ENCODE data around the gene PAK5. TPM values are rescaled to one million over a fixed set of nuclear protein-coding genes. Genes with fewer than 3 reads are reported as not detected.

The PAK5 gene
- total RNA-seq, 1 experiment from 2014 or later, result not detected

GRCh38 chr20:9507544-9508239, 331.2 kb downstream of the PAK5 start:
- CTCF ChIA-PET, result no interaction called here
- Histone ChIP-seq H2AFZ (no peak overlapping the region), H3K4me1 (replicated peaks; ENCODE audit: insufficient read depth) (no peaks in the 10 kb centered on the region), H3K79me2 (ENCODE audit: low read depth) (no peaks in the 10 kb centered on the region), H3K4me3 (no peak overlapping the region), H4K20me1 (ENCODE audit: insufficient read depth) (no peaks in the 10 kb centered on the region), H3K36me3 (ENCODE audit: low read depth) (no peaks in the 10 kb centered on the region), H3K27me3 (ENCODE audit: insufficient read depth, low read depth) (peaks cover 78% of the 10 kb centered on the region), H3K4me2 (no peak overlapping the region), H3K27ac (no peak overlapping the region), H3F3A (ENCODE audit: insufficient read depth, low read depth) (no peaks in the 10 kb centered on the region), H3K9me2 (ENCODE audit: insufficient read depth) (no peaks in the 10 kb centered on the region), H3K9me3 (ENCODE audit: insufficient read depth, low read depth) (no peaks in the 10 kb centered on the region)
- TF ChIP-seq, protein P1, sequence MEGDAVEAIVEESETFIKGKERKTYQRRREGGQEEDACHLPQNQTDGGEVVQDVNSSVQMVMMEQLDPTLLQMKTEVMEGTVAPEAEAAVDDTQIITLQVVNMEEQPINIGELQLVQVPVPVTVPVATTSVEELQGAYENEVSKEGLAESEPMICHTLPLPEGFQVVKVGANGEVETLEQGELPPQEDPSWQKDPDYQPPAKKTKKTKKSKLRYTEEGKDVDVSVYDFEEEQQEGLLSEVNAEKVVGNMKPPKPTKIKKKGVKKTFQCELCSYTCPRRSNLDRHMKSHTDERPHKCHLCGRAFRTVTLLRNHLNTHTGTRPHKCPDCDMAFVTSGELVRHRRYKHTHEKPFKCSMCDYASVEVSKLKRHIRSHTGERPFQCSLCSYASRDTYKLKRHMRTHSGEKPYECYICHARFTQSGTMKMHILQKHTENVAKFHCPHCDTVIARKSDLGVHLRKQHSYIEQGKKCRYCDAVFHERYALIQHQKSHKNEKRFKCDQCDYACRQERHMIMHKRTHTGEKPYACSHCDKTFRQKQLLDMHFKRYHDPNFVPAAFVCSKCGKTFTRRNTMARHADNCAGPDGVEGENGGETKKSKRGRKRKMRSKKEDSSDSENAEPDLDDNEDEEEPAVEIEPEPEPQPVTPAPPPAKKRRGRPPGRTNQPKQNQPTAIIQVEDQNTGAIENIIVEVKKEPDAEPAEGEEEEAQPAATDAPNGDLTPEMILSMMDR (conservative IDR thresholded peaks at IDR 0.05), result no peak
- TF ChIP-seq EZH2 (IDR thresholded peaks at IDR 0.05; ENCODE audit: low read depth), result no peak
- no peak for DNase-seq
- no TSS peak for BruUV-seq (replicated peaks)
- intact Hi-C loops (cut with micrococcal nuclease; ENCODE audit: unreplicated experiment), result no loop called here
- POLR2A ChIA-PET (ENCODE audit: unreplicated experiment), result no interaction called here

GRCh38 chr20:9506964-9507369, 331.9 kb downstream of the PAK5 start:
- no peaks in the 10 kb centered on the region for H3K79me2 ChIP-seq (ENCODE audit: low read depth)
- ChIA-PET CTCF (no interaction called here), POLR2A (ENCODE audit: unreplicated experiment) (no interaction called here)
- no peaks in the 10 kb centered on the region for H3K36me3 ChIP-seq (ENCODE audit: low read depth)
- peaks cover 79% of the 10 kb centered on the region for H3K27me3 ChIP-seq (ENCODE audit: insufficient read depth, low read depth)
- no peak overlapping the region for H3K4me3 ChIP-seq
- BruUV-seq (replicated peaks), result no TSS peak
- H3K4me1 ChIP-seq (replicated peaks; ENCODE audit: insufficient read depth), result no peaks in the 10 kb centered on the region
- intact Hi-C loops (cut with micrococcal nuclease; ENCODE audit: unreplicated experiment), result no loop called here
- DNase-seq, result no peak
- no peak overlapping the region for H2AFZ ChIP-seq
- H4K20me1 ChIP-seq (ENCODE audit: insufficient read depth), result no peaks in the 10 kb centered on the region
- no peaks in the 10 kb centered on the region for H3K9me2 ChIP-seq (ENCODE audit: insufficient read depth)
- TF ChIP-seq, protein P1 (conservative IDR thresholded peaks at IDR 0.05), result no peak
- TF ChIP-seq EZH2 (IDR thresholded peaks at IDR 0.05; ENCODE audit: low read depth), result no peak
- no peak overlapping the region for H3K4me2 ChIP-seq
- no peak overlapping the region for H3K27ac ChIP-seq
- no peaks in the 10 kb centered on the region for H3K9me3 ChIP-seq (ENCODE audit: insufficient read depth, low read depth)
- H3F3A ChIP-seq (ENCODE audit: insufficient read depth, low read depth), result no peaks in the 10 kb centered on the region

GRCh38 chr20:9506280-9506821, 332.5 kb downstream of the PAK5 start:
- no peak overlapping the region for H3K27ac ChIP-seq
- intact Hi-C loops (cut with micrococcal nuclease; ENCODE audit: unreplicated experiment), result no loop called here
- H3F3A ChIP-seq (ENCODE audit: insufficient read depth, low read depth), result no peaks in the 10 kb centered on the region
- H4K20me1 ChIP-seq (ENCODE audit: insufficient read depth), result no peaks in the 10 kb centered on the region
- TF ChIP-seq, protein P1 (conservative IDR thresholded peaks at IDR 0.05), result no peak
- TF ChIP-seq EZH2 (IDR thresholded peaks at IDR 0.05; ENCODE audit: low read depth), result no peak
- no peaks in the 10 kb centered on the region for H3K9me3 ChIP-seq (ENCODE audit: insufficient read depth, low read depth)
- H3K9me2 ChIP-seq (ENCODE audit: insufficient read depth), result no peaks in the 10 kb centered on the region
- peaks cover 74% of the 10 kb centered on the region for H3K27me3 ChIP-seq (ENCODE audit: insufficient read depth, low read depth)
- POLR2A ChIA-PET (ENCODE audit: unreplicated experiment), result no interaction called here
- no peak overlapping the region for H2AFZ ChIP-seq
- no peak overlapping the region for H3K4me2 ChIP-seq
- H3K4me3 ChIP-seq, result no peak overlapping the region
- CTCF ChIA-PET, result no interaction called here
- DNase-seq, result no peak
- BruUV-seq (replicated peaks), result no TSS peak
- H3K4me1 ChIP-seq (replicated peaks; ENCODE audit: insufficient read depth), result no peaks in the 10 kb centered on the region
- H3K36me3 ChIP-seq (ENCODE audit: low read depth), result no peaks in the 10 kb centered on the region
- no peaks in the 10 kb centered on the region for H3K79me2 ChIP-seq (ENCODE audit: low read depth)

Data from PC-9 (cell line).